Adrenal gland (tissue), 5 donors: Measurements from ENCODE around the gene ABHD17A.

ENCODE experiments used
- CTCF ChIP-seq, 6 experiments: fragments of 450-650 bp in 4 of 6; fragments of 200-600 bp in 2 of 6; sonication (generic) in 1 of 6; IDR thresholded peaks; 1 replicate in 5 of 6; 2 replicates in 1 of 6; pipeline versions ENCODE4 v1.5.1 to v1.8.0; 2016 to 2021; ENCODE audit warnings: antibody characterized with exemption in 6 of 6, mild to moderate bottlenecking in 2 of 6, moderate library complexity in 1 of 6
- POLR2A ChIP-seq, 2 donors: fragments of 450-650 bp; IDR thresholded peaks; one replicate each; pipeline ENCODE4 v1.6.1; 2017; ENCODE audit warnings: antibody characterized with exemption in 2 of 2, mild to moderate bottlenecking in 2 of 2, moderate library complexity in 1 of 2
- donor health status: DM: no; HTN: no; CAD: no.

GRCh38 chr19:1913781-1914577, 28.7 kb upstream of the ABHD17A start:
- TF ChIP-seq POLR2A (IDR thresholded peaks at IDR 0.05), result no peak
- no peak for TF ChIP-seq CTCF (IDR thresholded peaks at IDR 0.05)
